Stimulated activated CD4-positive, alpha-beta T cell treated with anti-CD3 and anti-CD28 coated beads, Interleukin-12 subunit alpha, Interleukin-12 subunit beta, amount 100 ng/mL, for 4 hours (primary cell): ENCODE results near the gene ACSL4.
"Not testable (repeated sequence)": the region's sequence is repeated elsewhere in the genome, so short reads cannot be mapped to it uniquely, and the experiment has no call there.

ENCODE experiments used
- DNase-seq: peaks from one replicate; pipeline ENCODE4 v3.0.0-alpha.2; 2020

Gene ACSL4

DNA sequence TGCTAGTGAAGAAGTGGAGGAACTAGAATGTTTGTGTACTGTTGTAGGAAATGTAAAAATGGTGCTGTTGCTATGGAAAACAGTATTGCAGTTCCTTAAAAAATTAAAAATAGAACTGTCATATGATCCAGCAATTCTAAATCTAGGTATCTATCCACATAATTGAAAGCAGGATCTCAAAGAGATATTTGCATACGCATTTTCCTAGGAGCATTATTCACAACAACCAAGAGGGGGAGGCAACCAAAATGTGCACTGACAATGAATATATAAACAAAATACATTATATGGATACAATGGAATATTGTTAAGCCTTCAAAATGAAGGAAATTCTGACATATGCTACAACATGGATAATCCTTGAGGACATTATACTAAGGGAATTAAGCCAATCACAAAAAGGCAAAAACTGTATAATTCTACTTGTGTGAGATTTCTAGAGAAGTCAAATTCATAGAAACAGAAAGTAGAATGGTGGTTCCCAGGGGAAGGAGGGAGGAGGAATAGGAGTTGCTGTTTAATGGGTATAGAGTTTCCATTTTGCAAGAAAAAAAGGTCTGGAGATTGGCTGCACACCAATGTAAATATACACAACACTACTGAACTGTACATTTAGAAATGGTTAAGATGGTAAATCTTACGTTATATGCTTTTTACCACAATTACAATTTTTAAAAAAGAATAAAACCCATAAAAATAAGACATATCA lies 72.5 kb downstream of the ACSL4 start:
- no peak for DNase-seq

DNA sequence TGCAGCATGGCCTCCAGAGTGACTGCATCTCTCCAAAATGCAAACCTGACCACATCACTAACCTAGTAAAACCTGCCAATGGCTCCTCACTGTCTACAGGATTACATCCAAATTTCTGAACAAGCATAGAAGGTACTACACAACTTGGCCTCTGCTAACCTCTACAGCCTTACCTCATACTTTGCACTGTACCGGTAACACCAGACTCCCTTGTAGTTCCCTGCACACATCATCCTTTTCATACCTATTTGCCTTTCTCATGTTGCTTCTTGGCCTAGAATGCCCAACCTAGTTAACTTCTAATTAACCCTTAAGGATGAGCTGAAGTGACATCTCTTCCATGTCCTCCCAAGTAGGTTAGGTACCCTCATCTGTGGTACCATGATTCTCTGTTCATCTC lies 74.7 kb downstream of the ACSL4 start:
- no peak for DNase-seq

DNA sequence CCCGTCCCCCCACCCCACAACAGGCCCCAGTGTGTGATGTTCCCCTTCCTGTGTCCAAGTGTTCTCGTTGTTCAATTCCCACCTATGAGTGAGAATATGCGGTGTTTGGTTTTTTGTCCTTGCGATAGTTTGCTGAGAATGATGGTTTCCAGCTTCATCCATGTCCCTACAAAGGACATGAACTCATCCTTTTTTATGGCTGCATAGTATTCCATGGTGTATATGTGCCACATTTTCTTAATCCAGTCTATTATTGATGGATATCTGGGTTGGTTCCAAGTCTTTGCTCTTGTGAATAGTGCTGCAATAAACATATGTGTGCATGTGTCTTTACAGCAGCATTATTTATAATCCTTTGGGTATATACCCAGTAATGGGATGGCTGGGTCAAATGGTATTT lies 75.7 kb downstream of the ACSL4 start:
- not testable (repeated sequence) for DNase-seq

DNA sequence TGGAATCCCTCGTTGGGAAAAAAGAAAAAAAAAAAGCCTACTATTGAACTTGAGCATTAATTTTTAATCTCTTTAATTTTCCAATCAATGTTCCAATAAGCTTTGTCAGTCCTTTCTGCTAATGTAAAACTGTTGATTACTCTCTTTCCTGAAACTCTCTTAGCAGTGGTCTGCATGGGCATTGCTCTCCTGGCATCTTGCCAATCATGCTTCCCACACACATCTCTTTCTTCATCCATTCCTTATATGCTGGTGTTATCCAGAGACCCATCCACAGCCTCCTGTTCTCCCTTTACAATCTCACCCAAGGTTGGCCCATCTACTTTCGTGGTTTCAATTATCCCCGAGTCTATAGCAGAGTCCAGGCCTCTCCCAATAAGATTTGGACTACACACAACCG lies 76.3 kb downstream of the ACSL4 start:
- DNase-seq, result no peak

DNA sequence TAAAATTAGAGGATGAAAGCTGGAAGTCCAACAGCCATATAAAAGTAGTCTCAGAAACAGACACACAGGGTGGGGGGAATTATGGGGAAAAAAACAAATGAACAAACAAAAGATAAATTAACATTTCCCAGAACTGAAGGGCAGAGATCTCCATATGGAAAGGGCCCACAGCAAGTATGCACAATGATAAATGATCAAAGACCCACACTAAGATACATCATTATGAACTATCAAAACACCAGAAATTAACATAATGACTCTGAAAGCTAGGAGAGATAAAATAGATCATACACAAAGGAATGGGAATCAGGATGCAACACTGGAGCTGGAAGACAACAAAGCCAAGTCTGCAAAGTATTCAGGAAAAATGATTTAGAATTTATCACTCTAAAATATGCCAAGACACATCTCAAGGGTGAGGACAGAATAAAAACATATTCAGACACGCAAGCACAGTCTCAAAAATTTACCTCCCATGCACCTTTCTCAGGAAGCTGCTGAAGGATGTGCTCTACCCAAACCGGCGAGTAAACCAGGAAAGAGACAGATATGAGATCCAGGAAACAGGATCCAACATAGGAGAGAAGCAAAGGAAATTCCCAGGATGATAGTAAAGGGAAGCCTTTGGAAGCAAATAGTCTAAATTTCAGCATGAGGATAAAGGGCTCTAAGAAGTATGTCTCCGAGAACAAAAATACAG lies 77.4 kb downstream of the ACSL4 start:
- DNase-seq, result no peak

DNA sequence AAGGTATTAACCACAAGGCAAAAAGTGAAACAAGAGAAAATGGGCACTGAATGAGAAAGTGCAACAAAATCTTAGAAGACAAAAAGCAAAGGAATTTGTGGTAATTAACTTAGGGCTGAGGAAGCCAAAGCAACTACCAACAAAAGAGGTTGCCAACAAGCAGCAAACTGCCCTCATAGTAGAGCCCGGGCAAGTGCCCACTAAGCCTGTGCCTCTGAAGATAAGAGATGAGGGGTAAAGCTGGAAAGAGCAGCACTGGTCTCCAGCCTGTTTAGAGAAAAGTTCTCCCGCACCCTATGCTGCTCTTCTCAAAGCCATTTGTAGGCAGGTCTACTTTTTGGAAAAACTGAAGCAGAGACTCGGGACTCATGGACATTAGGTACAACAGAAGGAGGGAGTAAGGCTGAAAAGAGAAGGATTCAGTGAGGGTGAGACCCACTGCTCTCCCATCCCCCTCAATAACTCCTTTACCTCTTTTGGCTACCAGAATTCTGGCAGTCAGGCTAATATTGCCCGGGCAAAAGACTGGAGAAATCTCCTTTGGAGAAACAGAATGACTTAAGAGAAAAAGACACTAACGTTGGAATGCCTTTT lies 78.4 kb downstream of the ACSL4 start:
- no peak for DNase-seq

DNA sequence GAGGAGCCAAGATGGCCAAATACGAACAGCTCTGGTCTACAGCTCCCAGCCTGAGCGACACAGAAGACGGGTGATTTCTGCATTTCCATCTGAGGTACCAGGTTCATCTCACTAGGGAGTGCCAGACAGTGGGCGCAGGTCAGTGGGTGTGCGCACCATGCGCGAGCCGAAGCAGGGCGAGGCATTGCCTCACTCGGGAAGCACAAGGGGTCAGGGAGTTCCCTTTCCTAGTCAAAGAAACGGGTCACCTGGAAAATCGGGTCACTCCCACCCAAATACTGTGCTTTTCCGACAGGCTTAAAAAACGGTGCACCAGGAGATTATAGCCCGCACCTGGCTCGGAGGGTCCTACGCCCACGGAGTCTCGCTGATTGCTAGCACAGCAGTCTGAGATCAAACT lies 88.4 kb downstream of the ACSL4 start:
- not testable (repeated sequence) for DNase-seq

DNA sequence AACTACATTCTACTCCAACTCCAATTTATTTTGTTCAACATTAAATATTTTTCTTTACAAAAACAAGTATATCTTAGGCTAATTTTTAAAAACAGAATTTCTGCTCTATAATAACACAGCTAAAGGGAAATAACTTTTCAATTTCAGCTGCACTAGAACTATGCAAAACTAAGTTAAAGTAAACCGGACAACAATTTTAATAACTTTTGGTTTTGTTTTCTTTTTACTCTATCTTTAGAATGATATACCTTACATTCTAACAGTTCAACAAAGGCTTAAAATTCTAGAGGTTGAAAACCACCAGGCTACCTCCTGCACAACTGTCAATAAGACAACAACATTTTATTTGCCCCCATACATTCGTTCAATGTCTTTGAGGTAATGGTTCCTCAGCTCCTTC lies 89.4 kb downstream of the ACSL4 start:
- DNase-seq, result no peak

DNA sequence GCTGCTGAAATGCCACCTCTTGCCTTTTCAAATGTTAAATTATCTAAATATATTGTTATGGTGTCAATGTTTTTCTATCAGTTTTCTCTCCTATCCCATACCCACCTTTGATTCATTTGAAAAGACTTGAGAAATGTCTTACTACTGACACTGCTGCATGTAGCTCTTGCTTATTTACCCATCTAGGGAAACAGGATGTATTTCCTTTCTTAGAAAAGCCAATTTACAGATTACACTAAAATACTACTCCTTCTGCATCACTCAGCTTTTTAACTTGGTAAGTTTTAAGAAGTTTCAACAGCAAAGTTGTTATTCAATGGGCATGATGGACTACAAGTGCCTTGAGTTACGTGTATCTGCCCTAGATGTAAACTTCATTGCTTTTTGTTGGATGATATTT lies 94.9 kb downstream of the ACSL4 start:
- no peak for DNase-seq

DNA sequence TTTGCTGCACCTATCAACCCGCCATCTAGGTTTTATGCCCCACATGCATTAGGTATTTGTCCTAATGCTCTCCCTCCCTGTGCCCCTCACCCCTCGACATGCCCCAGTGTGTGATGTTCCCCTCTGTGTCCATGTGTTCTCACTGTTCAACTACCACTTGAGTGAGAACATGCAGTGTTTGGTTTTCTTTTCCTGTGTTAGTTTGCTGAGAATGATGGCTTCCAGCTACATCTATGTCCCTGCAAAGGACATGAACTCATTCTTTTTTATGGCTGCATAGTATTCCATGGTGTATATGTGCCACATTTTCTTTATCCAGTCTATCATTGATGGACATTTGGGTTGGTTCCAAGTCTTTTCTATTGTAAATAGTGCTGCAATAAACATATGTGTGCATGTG lies 95.6 kb downstream of the ACSL4 start:
- not testable (repeated sequence) for DNase-seq

DNA sequence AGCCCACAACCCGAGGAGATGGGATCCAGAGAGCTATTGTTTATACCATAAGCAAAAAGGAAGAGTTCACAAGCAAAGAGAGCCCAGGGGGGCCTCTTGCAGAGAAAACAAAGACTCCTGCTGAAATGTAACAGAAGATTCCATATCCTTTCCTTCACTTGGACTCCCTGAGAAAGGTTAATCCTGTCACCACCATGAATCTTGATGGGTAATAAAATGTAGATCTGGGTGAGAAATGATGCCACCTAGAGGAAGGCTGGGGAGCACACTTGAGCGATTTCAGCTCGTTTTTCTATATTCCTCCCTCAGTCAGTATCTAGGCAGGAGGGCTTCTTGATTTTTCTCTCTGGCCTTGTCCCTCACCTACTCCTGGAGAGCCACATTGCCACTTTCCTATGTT lies 97.9 kb downstream of the ACSL4 start:
- no peak for DNase-seq

DNA sequence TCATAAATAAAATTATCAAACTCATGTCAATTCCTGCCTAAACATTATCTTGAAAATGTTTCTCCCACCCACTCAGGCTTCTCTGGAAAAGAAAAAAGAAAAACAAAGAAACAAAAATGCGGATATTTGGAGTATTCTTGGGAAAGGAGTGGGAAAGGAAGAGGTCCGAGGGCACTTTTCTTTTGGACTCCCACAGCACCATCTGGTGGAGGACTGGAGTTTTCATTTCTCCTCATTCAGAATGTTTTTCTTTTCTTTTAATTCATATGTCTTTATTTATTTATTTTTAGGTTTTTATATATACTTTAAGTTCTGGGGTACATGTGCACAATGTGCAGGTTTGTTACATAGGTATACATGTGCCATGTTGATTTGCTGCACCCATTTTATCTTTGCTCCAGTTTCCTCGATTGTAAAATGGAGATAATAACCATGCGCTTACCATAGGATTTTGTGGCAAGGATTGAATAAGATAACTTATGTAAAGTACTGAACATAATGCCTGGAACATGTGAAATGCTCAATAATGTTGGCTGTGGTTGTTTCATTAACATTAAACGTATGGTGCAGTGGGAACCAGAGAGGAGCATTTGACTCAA lies 100.1 kb downstream of the ACSL4 start:
- no peak for DNase-seq

DNA sequence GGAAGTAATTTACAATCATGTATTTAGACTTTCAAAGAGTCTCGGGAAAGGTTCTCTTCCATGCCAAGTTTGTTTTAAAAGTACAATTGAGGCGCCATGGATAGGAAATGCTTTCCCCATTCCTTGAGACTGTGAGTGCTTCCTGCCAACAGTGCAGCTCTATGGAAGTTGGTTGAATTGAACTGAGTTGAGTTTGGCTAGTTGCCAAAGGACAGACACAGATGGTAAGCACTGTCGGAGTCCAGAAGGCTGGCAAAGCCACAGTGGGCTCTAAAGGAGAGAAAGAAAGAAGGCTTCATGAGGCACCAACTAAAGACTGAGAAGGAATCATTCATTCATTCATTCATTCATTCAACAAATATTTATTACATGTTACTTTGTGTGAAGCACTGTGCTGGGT lies 103.7 kb downstream of the ACSL4 start:
- DNase-seq, result no peak

DNA sequence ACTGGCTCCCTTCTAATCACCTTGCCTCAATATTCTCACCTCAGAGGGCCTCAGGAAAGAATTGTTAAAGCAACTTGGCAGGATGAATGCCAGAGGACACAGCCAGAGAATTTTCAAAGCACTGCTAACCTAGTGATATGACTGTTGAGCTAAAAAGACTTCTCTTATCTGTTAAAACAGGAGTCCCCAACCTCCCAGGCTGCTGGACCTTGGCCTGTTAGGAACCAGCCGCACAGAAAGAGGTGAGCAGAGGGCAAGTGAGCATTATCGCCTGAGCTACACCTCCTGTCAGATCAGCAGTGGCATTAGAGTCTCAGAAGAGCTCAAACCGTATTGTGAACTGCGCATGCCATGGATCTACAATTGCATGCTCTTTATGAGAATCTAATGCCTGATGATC lies 106.4 kb downstream of the ACSL4 start:
- DNase-seq, result no peak

DNA sequence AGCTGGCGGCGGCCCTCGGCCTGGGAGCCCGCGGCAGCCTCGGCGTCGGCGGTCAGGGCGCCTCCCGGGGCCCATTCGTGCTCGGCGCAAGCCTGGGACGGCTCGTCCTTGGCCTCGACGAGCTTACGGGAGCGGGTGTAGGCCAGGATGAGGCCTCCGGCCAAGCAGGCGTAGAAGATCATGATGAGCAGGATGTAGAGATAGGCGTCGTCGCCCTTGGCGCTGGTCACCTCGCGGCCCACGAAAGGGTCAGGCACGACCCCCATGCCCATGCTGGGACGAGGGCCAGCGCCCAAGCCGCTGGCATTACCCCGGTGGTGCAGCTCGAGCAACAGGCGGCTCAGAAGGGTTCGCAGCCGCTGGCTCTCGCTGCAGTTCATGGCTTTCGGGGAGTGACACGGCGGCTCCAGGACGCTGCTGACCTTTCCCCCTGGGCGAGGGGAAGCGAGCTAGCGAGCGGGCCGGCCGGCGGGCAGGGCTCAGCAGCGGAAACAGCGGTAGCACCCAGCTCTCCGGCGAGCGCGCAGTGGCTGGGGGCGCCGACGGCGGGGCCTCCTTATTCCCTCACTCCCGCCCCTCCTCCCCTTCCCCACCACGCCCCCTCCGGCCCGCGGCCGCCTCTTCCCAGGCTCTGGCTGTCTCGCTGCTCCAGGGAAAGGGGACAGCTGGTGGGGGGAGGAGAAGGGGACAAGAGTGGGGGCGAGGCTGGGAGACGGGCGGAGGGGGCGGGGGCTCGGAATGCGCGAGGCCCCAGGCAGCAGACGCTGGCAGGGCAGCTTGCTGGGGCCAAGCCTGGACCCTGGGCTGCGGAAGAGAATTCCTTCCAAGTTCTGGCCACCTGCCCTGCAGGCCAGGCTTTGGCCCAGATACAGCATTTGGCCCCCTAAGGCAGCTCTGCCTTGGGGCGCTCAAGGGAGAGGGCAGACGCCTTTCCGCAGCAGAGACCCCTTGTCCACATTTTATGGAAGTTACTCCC lies 108.1 kb downstream of the ACSL4 start, which contains the start of gene KCNE5:
TSS of gene KCNE5 (minus strand) at position 532 of the 976 bp plus-strand sequence. CDS start at position 380, 152 bp downstream.
- no peak for DNase-seq

DNA sequence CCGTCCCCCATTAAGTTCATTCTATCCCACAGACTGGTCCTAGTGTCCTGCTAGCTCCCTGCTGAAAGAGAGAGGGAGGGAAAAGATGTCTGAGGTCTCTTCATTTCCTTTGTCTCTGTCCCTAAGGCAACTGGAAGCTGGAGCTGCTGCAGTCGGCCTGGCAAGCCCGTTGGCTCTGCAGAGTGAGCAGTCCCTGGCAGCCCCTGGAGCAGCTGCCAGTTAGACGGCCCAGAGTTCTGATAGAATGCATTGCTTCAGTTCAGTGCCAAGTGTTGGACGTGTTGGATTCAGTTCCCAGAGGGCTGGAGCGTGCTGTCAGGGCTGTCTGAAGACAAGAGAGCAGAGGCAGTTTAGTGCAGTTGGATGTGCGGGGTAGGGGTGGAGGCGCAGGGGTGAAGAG lies 109.1 kb downstream of the ACSL4 start:
- DNase-seq, result no peak

DNA sequence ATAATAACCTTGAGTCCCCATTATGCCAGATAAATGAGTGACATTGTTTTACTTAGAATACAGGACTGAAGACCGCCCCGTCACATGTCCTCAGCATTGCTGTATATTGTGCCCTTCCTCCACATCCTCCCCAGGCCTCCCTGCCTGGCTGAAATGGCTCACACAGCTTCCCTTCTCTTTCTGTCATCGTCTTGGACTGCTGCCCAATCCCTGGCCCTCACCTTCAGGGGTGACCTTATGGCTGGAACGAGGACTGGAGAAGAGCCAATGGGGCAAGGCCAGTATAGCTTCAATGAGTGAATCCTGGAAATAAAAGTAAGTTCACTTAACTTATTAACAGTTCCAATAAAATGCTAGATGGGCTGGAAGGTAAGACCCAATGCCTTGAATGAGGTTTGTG lies 110.8 kb downstream of the ACSL4 start:
- DNase-seq, result no peak

DNA sequence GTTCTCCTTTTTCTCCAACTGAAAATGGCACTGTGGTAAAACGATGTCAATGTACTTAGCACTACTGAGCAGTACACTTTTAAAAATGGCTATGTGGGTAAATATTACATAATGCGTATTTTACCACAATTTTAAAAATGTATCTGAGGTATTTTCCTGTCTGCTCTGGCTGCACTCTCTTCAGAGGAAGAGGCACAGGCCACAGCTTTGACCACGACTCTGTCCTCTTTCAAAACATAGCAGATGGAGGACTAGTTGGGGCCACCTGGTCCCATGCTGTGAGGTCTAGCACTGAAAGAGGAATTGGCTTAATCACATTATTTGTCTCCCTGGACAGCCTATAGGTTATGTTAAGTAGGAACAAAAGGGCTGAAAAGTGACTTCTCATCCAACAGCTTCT lies 113.3 kb downstream of the ACSL4 start:
- no peak for DNase-seq

DNA sequence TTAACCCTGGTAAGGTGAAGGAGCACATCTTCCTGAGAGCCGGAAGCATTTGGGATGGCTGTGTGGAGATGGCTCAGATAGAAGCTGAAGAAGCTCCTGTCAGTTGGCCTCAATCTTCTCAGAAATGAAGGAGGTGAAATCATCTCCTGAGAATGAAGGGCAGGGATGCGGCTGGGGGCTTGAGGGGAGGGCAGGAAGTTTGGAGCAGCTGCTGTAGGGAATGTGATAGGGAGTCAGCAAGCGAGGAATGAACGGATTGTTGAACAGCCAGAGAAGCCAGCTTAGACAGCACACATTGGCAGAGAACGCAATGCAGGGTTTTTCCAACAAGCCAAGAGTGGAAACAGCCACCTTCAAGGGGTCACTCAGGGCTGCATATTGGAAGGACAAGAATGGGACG lies 118.1 kb downstream of the ACSL4 start:
- no peak for DNase-seq

DNA sequence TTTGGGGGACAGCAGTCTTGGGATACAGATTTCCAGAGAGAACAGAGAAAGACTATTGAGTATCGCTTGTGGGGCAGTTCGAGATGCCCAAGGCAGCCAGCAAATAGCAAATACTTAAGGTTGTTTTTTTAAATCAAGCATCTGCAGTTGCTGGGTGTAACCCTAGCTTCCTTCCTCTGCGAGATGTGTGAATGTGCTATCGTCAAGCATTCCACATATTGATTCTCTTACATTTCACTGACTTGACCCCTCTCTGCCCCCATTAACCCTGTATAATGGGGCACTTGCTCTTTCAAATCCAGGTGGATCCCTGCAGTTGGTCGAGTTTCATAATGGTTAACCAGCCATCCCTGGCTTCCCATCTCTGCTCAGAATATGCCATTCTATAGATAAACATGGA lies 131.6 kb downstream of the ACSL4 start:
- DNase-seq, result no peak

DNA sequence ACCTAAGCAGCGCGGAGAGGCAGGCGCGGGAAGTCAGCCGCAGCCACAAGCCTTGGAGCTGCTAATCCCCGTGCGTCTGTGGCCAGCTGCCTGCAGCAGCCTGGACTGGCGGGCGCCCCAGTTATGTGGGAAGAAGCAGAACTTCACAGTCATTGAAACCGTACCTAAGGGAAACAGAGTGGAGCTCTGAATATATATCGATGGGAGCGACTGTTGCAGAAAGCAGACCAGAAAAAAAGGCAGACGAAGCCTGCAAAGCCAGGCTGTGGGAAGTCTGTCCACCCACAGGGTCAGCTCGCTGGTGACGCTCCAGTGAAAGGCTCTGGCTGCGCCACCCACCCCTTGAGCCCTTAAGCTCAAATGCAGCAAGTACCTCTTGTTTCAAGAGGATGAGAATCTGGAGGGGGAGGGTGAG lies 132.8 kb downstream of the ACSL4 start:
- DNase-seq, result no peak

DNA sequence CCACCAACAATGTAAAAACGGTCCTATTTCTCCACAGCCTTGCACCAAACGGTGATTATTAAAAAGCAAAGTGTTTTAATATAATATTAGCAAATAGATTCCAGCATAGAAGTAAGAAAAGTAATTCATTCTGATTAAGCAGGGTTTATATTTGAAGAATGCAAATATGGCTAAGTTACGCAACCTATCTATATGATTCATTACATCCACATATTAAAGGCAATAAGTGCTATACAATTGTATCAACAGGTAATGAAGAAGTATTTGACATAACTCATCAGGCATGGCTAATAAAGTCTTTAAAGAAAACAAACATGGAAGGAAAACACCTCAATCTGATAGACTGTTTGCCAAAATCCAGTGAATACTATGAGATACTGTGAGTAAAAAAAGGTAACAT lies 137.0 kb downstream of the ACSL4 start:
- no peak for DNase-seq
